Measurements from ENCODE around the gene SLC27A4.

- no peak for TF ChIP-seq TCF12 (IDR thresholded peaks at IDR 0.05; ENCODE audit: low read depth, low read length)
- TF ChIP-seq, protein P1, sequence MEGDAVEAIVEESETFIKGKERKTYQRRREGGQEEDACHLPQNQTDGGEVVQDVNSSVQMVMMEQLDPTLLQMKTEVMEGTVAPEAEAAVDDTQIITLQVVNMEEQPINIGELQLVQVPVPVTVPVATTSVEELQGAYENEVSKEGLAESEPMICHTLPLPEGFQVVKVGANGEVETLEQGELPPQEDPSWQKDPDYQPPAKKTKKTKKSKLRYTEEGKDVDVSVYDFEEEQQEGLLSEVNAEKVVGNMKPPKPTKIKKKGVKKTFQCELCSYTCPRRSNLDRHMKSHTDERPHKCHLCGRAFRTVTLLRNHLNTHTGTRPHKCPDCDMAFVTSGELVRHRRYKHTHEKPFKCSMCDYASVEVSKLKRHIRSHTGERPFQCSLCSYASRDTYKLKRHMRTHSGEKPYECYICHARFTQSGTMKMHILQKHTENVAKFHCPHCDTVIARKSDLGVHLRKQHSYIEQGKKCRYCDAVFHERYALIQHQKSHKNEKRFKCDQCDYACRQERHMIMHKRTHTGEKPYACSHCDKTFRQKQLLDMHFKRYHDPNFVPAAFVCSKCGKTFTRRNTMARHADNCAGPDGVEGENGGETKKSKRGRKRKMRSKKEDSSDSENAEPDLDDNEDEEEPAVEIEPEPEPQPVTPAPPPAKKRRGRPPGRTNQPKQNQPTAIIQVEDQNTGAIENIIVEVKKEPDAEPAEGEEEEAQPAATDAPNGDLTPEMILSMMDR (IDR thresholded peaks at IDR 0.05 in 2 of 3, conservative IDR thresholded peaks at IDR 0.05 in 1 of 3; ENCODE audit: control insufficient read depth in 2 of 3, extremely low read depth in 1 of 3, insufficient read depth in 1 of 3, low read depth in 3 of 3, low read length in 3 of 3) = no peak
- TF ChIP-seq RAD21 (IDR thresholded peaks at IDR 0.05; ENCODE audit: insufficient read depth, low read depth, low read length) = no peak
- TF ChIP-seq SMC3 (IDR thresholded peaks at IDR 0.05; ENCODE audit: borderline replicate concordance, low read length) = no peak
- TF ChIP-seq HDAC2 (IDR thresholded peaks at IDR 0.05) = no peak
Observed at GRCh38 chr9:128392302-128393144, 52.2 kb downstream of the SLC27A4 start.

Data from GM12878 (cell line).